Measurements from ENCODE around the gene TSPEAR.
A peak's percentile ranks its signal among the peaks of the same experiment; 100 is the strongest.

Gene TSPEAR

GRCh38 chr21:44547656-44548331 lies 163.6 kb downstream of the TSPEAR start:
- peak; percentile 12 for DNase-seq

DNA sequence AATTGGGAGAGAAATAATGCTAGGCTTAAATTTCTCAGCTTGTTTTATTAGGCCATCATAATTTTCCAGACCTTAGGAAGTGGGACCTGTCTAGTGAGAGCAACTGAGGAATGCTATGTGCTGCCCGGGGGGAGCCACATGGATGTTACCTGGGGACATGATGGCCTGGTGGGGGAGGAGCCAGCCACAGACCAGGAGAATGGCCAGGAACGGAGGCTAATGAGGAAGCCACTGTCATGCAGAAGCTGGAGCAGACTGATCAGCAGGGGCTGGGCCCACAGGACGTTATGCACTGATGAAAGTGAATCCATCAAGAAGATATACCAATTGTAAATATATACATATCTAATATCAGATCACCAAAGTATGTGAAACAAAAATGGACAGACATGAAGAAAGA lies 166.8 kb downstream of the TSPEAR start:
- DNase-seq (no peak), ATAC-seq (no peak)

More at GRCh38 chr21:44547656-44548331, 163.6 kb downstream of the TSPEAR start:
- ATAC-seq = peak; percentile 50

DNA sequence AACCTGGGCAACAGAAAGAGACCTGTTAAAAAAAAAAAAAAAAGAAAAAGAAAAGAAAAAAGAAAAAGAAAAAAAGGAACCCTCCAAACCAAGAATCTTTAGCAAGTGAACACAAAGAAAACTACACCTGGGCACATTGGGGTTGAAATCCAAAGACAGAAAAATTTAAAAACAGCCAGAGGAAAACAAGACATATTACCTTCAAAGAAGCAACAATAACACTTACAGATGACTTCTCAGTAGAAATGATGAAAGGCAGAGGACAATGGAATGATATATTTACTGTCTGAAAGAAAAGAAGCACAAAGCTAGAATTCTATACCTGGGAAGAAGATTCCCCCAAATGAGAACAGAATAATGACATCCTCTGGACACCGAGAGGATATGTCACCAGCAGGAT lies 168.7 kb downstream of the TSPEAR start:
- ATAC-seq (no peak), DNase-seq (no peak)

GRCh38 chr21:44540741-44541288 lies 170.6 kb downstream of the TSPEAR start:
- ATAC-seq (no peak), DNase-seq (no peak)

GRCh38 chr21:44539991-44540666 lies 171.2 kb downstream of the TSPEAR start, which contains the start of gene KRTAP10-1:
Gene KRTAP10-1, minus strand, starts transcription at chr21:44540195. Its CDS starts 45 bp downstream, at chr21:44540150.
- ATAC-seq (no peak), DNase-seq (no peak)

DNA sequence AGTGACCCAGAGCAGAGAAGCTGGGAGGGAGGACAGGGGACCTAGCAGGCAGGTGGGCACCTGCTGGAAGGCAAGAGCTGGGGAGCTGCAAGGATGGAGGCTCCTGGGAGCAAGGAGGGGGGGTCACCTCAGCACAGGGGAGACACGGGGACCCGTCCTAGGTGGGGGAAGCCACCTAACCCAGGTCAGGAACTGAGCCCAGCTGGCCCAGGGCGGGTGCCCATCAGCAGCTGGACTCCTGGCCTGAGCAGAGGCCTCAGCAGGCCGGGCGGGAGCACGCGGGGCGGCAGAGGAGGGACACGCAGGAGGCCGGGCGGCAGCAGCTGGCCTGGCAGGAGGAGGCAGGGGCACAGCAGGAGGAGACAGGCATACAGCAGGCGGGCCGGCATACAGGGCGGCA lies 172.3 kb downstream of the TSPEAR start:
- ATAC-seq = no peak
- DNase-seq = no peak

GRCh38 chr21:44537930-44538911 lies 173.2 kb downstream of the TSPEAR start:
- ATAC-seq = no peak
- DNase-seq = no peak

DNA sequence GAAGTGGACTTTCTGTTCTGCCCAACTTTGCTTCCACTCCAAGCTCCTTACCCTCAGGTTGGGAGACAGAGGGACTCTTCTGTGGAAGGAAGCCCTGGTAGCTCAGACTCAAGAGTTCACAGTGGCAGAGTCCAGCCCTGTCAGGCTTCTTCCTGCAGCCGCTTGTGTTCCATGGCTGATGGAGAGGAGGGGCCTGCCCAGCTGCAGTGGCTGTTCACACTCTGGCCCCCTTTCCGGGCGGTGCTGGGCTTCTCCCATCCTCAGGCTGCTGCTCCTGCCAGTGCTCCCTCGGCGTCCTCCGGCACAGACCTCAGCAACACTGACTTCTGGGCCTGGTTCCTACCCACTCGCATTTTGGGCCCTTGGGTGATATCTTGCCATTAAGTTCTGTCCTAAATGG lies 175.4 kb downstream of the TSPEAR start:
- ATAC-seq (no peak), DNase-seq (no peak)

DNA sequence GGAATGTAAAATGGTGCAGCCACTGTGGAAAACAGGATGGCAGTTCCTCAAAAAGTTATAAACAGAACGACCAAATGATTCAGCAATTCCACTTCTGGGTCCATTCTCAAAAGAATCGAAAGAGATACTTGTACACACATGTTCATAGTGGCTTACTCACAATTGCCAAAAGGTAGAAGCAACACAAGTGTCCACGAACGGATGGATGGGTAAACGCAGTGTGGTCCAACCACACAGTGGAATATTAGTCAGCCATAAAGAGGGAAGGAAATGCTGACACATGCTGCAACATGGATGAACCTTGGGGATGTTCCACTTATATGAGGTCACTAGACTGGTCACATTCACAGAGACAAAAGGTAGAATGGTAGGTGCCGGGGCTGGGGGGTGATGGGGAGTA lies 176.7 kb downstream of the TSPEAR start:
- ATAC-seq (peak; percentile 50), DNase-seq (no peak)

GRCh38 chr21:44533891-44534627 lies 177.3 kb downstream of the TSPEAR start:
- DNase-seq (no peak), ATAC-seq (no peak)

DNA sequence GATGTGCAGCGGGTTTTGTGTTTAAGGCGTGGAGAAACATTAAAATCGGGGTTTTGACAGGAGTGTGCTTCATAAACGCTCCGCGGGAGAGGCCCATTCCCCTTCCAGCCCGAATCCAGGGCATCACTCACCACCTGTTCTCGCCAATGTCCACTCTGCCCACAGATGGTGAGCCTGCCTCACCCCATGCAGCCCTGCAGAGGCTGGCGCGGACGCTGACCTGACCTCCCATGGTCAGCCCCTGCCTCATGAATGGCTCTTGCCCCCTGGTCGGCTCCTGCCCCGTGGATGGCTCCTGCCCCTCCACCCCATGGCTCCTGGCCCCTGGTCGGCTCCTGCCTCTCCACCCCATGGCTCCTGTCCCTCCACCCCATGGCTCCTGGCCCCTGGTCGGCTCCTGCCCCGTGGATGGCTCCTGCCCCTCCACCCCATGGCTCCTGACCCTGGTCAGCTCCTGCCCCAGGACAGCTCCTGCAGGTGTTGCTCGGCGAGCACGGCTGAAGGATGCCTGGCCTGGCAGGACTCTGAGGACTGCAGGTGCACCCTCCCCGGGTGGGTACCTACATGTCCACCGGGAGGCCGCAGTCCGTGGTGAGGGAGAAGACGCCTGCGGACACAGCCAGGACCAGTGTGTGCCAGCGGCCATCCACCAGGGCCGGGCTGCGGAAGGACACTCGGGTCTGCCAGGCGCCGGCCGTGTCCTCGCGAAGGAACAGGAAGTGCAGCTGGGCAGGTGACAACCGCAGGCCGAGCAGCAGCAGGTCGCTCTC lies 178.1 kb downstream of the TSPEAR start:
- no peak for ATAC-seq

GRCh38 chr21:44532712-44533111 lies 178.7 kb downstream of the TSPEAR start:
- DNase-seq = no peak
- no peak for ATAC-seq

More for the DNA sequence above, 178.1 kb downstream of the TSPEAR start:
- DNase-seq = no peak

DNA sequence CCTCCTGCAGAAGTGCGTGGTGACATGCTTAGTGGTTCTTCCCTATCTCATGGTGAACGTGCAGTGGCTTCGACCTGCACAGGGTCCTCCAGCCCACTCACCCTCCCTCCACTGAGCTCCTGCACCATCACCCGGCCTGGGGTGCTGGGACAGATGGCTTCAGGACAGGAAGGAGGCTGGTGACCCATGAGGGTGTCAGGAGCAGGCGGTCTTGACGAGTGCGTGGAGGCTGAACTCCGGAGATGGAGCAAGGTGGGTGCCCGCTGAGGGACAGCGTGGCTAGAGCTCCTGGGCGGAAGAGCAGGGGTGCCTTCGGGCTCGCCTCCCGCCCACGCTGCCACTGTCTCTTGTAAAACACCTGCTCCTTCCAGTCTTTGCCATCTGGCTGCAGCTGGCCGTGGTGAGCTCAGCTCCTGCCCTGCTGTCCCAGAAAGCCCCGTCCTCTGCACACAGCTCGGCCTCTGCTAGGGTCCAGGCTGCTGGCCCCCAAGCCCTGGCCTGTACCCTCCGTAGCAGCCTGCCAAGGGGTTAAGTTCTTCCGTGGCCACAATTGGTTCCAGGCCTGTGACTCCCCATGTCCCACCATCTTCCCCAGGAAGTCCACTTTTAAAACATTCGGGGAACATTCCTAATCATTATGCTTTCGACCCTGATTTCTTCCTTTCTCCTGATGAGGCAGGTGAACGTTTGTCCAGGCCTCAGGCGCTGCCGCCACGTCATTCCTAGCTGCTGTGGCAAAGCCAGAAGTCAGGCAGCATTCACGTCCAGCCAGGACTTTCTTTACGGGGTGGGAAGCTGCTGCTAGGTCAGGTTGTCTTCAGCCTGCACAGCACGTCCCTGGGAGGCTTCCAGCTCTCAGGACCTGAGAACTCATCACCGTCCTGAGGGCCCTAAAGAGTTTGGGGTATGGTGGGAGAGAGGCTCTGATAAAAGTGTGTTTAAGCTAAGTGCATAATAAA lies 179.5 kb downstream of the TSPEAR start:
- ATAC-seq (no peak), DNase-seq (no peak)

DNA sequence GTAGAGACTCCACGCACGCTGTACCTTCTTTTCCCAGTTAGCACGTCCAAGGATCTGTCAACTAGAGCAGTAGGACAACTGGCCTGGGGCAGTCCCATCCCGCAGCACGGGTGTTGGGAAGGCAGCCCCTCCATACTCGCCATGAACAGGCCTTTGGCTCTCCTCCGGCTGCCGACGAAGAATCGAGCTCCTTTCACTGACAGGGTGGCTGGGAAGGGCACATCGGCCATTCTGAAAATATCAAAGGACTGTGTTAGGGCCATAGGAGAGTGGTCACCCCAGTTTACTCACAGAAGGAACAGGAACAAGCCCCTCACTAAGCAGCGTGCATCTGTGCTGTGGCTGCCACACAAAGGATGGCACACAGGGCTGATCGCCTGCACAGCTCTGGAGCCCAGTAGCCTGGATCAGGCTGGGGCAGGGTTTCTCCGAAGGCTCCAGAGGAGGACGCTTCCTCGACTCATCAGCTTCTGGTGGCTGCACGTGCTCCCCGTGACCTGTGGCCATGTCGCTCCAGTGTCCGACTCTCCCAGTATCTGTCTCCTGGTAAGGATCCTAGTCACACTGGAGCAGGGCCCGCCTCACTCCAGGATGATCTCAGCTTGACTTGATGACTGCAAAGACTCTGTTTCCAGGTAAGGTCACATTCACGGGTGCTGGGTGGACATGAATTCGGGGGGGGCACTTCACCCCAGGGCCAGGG lies 180.3 kb downstream of the TSPEAR start:
- ATAC-seq (no peak), DNase-seq (no peak)

GRCh38 chr21:44530221-44530902 lies 181.0 kb downstream of the TSPEAR start:
- ATAC-seq (no peak), DNase-seq (no peak)

- ATAC-seq (no peak), DNase-seq (no peak)
Measured at GRCh38 chr21:44529503-44530125, 181.8 kb downstream of the TSPEAR start.

- no peak for ATAC-seq
- no peak for DNase-seq
Measured at GRCh38 chr21:44529011-44529421, 182.4 kb downstream of the TSPEAR start.

- no peak for ATAC-seq
- no peak for DNase-seq
Measured at GRCh38 chr21:44528634-44528995, 182.8 kb downstream of the TSPEAR start.

Data from stimulated activated naive CD8-positive, alpha-beta T cell treated with anti-CD3 and anti-CD28 coated beads, Interleukin-15, Interleukin-2, amounts not matched to agents 100 U/mL and 50 U/mL, for 24 hours (primary cell).